ENCODE results near the gene KDM1A.

DNA sequence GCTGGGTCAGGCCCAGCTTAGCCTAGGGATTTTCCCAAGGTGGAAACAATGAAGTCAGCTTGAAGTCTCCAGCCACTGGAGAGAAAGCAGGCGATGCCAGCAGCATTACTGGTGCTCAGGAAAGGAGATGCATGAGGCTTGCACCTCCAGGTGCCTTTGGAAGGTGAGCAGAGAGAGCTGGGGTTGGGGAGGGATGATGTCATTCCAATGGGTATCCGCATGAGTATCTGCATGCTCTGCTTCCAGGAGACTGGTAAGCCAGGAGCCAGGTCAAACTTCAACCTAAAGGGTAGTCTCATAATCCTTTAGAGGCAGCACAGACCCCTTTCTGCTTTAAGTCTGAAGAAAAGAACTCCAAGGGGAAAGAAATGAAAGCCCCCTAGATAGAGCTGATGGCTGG is 68.8 kb downstream of the KDM1A start:
- TF ChIP-seq CTCF (IDR thresholded peaks at IDR 0.05; ENCODE audit: extremely low read depth in 1 of 2, insufficient read depth in 1 of 2, low read depth in 1 of 2, low read length in 2 of 2) (no peak), POLR2AphosphoS5 (IDR thresholded peaks at IDR 0.05; ENCODE audit: insufficient read depth, low read depth, low read length) (no peak), EZH2 (IDR thresholded peaks at IDR 0.05; ENCODE audit: borderline replicate concordance, low read depth, low read length, severe bottlenecking) (no peak)
- TF ChIP-seq, protein P1, sequence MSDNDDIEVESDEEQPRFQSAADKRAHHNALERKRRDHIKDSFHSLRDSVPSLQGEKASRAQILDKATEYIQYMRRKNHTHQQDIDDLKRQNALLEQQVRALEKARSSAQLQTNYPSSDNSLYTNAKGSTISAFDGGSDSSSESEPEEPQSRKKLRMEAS (IDR thresholded peaks at IDR 0.05; ENCODE audit: insufficient read depth, insufficient read length) = no peak
